NCI-H1417 treated with DMSO at 0.1 percent for 48 hours (cell line): ENCODE measurements around the gene TEP1.
A peak's percentile ranks its signal among the peaks of the same experiment; 100 is the strongest.
"Not testable (repeated sequence)": the region's sequence is repeated elsewhere in the genome, so short reads cannot be mapped to it uniquely, and the experiment has no call there.

ENCODE experiments used
- DNase-seq: peaks from one replicate; lab custom pipeline; 2025; lab: John Stamatoyannopoulos, UW

The TEP1 gene

DNA sequence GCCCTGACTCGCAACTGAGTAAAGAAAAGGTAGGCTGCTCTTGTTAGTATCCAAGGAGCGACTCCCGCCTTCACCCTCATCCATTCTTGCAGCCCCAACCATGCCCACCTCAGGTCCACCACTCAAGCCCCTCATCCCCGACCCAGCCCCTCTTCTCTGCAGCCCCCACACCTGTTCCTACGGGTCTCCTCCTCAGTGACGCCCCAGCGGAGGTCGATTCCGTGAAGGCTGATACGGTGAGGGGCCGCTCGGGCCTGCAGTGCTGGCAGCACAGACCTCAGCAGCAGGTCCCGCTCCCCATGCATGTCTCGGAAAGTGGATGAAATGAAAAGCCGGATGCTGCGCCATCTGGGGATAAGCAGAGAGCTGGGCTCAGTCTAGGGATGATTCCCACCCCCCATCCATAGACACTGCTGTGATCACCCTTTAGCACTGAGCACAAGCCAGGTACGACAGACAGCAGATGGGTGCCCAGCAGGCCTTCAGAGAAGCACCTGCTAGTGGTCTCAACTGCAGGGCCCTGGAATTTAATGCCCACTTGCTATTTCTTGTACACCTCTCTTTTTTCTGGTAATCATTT is 26.9 kb downstream of the TEP1 start:
- no peak for DNase-seq

DNA sequence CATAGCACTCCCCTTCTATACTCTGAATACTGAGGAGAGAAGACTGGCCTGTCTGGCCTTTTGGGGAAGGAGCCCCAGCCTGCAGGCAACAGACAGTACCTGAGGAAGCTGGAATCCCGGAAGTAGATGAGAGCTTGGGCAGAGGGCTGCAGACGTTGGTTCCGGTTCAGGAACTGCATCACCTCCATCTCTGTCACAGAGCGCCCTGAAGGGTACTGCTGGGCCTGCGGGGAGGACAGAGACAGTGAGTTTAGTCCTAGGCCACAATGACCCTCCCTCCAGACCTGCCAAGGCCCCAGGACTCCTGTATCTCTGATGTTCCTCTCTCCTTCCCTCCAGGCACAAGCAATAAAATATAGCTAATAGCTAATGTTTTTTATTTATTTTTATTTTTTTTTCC is 28.4 kb downstream of the TEP1 start:
- DNase-seq = no peak

DNA sequence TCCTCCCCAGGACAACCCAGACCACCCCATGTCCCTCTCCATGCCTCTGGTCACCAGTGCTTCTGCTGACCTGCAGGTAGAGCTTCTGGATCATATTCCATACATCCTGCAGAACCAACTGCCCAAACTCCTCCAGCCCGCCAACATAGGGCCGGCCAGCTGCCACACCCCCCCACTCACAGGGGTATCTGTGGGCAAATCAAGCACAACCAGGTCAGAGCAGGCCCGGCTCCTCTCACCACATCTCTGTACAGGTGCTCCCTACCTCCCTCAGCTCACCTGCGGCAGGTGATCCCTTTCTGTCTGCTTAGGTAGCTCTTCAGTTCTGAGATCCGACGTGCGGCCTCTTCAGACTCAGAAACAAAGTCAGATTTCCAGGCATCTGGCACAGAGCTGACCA is 29.0 kb downstream of the TEP1 start:
- DNase-seq = no peak

DNA sequence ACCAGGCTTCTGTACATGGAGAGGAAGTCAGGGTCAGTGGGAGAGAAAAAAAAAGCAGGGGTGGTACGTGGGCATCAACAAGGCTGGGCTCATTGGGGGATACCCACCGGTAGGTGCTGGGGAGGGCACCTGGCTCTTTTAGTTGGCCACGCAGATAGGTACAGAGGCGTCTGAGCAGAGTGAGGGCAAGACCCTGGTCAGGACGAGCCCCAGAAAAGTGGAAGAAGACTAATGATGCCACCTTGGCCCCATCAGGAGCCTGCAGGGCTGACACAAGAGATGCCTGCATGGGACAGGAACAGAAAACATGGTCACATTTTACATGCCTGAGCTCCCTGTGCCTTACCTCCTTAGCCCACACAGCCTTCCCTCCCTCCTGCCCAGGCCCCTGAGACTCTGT is 29.7 kb downstream of the TEP1 start:
- no peak for DNase-seq

DNA sequence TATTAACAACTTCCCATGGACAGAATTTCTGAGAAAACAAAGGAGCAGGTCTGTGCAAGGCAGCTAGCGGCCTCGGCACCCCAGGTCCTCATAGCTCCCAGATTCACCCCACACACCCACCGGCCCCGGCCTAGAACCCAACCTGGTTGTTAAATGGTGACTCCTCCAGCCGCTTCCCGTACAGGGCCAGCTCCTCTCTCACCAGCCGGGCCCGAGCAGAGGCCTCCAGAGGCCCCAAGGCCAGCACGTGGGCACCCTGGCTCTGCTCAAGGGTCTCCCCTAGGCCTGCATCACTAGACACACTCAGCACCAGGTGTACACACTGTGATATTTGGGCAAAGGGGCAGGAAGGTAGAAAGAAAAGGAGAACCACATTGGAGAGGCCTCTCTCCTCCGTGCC is 30.3 kb downstream of the TEP1 start:
- DNase-seq = no peak

DNA sequence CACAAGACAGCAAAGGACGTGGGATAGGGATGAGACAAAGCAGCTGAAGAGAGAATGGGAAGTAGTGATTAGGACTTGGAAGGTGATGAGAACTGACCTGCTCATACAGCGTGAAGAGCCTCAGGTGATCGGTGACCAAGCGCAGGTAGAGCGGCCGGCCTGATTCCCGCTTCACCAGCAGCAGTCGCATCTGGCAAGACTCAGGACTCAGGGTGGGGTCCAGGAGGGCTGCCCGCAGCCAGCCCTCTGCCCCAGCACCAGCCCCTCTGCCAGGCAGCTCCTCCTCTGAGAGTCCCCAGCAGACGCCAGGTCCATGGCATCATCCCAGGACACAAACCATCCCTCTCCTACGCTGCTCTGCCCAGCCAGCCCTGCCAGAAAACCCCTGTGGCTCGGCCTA is 30.8 kb downstream of the TEP1 start:
- no peak for DNase-seq

DNA sequence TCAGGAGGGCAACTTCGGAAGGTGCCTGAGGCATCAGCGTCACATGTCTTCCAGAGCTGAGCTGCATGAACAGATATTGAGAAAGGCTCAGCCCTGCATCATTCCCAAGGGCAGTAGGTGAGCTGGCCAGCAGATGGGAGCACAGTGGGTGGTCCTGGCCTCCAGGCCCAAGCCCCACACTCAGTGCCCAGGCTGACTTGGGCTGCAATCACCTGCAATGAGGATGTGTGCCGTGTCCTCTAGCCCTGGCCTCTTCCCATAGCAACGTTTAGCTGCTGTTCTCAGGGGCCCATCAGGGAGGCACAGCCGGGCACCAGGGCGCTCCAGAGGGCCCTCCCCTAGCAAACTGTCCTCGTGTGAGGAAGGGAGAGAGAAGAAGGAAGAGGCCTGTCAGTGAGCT is 32.0 kb downstream of the TEP1 start:
- DNase-seq = no peak

DNA sequence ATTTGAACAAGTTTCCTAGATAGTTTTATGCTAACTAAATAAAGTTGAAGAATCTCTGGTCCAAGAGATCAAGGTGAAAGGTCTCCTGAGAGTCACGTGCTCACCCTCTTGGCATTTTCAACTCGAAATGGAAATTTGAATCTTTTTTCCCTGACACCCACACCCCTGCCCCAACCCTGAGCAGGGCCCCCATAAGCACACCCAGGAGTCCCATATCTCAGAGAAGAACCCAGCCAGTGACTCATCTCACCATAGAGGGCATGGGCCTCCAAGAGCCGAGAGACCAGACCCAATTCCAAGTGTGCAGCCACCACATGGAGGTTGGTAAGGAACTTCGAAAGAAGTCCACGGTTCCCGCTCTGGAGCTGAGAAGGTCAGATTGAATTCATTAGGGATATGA is 32.6 kb downstream of the TEP1 start:
- no peak for DNase-seq

DNA sequence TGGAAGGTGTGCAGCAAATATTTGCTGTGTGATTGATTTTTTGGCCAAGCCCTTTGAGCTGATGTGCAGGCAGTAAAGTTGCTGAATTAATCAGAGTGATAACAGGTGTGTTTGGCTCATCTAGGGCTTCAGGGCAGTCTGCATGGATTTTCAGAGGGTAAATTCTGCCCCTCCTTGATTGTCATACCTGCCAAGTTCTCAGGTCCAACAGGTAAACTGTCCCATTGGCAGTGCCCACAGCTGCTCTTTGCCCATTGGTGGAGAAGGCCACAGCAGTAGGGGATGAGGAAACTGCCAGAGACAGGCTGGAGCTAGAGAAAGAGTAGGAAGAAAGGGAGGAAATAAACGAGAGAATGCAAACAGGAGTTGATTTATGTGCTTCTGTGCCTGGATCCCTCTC is 33.6 kb downstream of the TEP1 start:
- no peak for DNase-seq

DNA sequence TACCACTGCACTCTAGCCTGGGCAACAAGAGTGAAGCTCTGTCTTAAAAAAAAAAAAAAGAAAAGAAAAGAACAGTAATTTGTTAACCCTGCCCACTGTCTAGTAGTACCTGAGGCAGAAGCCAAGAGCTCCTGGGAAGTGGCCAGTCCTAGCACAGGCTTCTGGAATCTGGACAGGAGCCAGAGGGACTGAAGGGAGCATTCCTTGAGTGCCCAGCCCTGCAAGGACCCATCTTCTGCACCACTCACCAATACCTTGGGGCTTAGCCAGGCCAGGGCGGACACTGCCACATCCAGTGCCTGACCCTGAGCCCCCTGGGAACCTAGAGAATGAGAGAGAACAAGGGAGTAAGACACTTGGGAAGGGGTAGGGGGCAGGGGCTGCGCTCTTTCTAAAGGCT is 36.1 kb downstream of the TEP1 start:
- no peak for DNase-seq

DNA sequence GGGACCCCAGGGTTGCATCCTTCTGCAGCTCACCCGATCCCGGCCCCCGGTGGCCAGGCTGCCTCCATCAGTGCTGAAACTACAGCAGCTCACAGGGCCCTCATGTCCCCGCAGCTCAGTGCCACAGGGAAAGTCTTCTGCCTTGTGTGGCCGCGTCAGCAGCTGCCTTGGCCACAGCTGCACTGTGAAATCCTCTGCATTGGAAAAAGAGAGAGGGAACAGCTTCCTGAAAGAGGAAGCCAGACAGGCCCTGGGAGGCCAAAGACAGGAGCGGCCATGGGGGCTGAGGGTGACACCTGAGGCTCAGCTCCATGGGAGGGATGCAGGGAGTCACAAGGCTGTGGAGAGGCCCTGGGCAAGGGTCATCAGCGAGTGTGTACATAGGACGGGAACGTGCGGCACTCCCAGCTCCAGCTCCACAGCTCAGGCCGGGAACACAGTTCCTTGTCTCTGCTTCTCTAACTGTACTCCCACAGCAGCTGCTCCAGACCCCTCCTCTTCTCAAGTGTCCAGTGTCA is 37.2 kb downstream of the TEP1 start:
- DNase-seq = no peak

DNA sequence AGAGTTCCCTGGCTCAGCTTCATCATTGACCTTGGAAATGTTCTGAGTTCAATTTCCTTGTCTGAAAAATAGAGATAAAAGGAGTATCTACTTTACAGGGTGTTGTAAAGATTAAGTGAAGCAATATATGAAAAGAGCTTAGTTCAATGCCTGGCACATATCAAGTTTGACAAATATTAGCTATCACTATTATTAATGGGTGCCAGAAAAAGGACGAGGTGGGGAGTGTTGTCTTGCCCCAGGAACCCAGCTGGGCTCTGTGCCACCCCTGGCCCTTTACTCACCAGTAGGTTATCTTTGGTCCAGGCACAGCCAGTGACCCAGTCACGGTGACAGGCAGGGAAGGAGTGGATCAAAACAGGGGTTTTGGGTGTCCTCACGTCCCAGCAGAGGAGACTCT is 37.8 kb downstream of the TEP1 start:
- no peak for DNase-seq

DNA sequence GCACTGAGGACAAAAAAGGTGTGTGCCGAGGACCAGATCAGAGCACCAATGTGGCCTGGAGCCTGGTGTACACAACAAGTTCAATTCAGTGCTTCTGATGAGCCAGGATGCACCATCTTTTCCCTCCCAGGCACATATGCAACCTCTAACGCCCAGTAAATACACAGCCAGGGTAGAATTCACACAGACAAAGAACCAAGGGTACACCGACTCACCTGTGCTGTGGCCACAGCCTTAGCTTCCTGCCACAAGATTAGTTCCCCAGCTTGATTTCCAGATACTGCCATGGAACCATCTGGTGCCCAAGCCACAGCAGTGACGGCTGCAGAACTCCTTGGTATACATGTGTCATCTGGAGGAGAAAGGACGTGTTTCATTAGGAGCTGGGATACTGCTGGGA is 40.5 kb downstream of the TEP1 start:
- no peak for DNase-seq

DNA sequence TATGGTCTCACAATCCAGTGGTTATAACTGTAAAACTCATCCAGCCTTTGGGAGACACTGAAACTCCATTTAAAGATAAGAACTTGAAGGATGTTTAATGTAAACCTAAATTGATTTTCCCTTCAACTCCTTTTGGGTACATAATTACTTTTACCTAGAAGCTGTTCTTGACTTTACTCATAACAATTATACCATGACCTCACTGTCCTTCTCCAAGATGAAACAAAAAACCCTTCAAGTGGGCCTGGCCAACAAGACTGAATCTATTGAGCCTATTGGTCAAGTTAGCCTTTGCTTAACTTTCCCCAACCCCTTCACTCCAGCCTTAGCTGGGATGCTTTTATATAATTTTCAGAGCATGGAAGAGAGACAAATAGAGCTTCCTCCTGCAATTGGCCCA is 47.4 kb downstream of the TEP1 start:
- no peak for DNase-seq

DNA sequence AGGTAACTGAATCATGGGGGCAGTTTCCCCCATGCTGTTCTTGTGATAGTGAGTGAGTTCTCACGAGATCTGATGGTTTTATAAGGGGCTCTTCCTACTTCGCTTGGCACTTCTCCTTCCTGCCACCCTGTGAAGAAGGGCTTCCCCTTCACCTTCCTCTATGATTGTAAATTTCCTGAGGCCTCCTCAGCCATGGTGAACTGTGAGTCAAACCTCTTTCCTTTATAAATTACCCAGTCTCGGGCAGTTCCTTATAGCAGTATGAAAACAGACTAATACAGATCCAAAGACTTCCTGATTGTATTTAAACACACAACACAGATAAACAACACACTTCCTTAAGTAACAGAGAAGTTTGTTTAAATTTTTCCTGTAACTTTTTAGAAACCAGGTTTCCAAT is 54.8 kb downstream of the TEP1 start:
- not testable (repeated sequence) for DNase-seq

DNA sequence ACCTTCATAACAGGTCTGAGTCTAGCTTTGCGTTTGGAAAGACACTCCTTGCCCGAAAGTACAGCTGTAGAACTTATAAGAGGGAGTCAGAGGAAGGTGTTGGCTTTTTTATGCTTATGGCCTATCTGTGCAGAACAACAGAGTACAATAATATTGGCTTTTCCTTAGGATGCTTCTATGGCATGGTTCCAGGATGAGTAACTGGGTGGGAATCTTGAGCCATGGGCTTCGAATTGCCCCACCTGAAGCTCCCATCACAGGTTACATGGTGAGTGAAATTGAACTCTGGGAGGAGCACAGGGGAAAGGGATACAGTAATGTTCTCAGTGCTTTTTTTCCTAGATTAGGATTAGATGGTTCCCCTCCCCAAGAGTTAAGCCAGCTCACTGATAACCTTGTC is 56.9 kb downstream of the TEP1 start:
- DNase-seq = no peak

DNA sequence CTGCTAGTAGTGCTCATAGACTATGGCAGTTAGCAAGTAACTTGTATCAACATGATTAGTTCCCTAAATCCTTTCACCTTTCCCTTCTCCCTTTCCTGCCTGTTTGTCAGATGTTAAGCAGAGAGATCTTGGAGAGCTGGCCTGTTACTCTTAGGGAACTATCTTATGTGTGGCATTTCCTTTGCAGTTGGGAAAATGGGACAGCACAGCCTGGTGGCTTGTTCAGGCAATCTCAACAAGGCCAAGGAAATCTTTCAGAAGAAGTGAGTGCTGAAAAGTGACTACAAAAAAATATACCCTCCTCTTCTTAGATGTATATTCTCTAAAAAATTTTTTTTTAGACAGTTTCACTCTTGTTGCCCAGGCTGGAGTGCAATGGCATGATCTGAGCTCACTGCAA is 62.4 kb downstream of the TEP1 start:
- no peak for DNase-seq

DNA sequence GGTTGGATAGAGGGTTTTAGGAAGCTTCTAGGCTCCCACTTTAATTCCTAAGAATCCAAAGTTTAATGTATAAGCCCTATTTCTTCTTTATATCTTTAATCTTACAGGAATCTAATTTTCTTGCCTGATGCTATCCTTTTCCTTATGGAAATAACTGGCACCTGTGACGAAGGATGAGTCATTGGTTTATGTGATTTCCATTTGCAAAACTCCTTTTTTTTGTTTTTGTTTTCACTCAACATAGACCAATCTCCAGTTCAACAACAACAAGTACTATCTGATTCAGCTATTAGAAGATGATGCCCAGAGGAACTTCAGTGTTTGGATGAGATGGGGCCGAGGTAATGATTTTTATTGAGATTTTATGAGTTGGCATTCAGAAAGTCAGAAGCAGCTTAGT is 63.0 kb downstream of the TEP1 start:
- no peak for DNase-seq

DNA sequence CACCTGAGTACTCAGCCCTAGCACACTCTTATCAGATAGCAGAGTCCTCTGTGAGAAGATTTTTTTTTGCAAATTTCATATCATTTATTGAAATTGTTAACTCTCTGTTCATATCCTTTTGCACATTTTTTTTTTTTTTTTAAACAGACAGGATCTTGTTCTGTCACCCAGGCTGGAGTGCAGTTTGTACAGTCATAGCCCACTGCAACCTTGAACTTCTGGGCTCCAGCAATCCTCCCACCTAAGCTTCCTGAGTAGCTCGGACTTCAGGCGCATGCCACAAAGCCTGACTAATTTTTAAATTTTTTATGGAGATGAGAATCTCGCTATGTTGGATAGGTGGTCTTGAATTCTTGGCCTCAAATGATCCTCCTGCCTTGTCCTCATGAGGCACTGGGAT is 65.6 kb downstream of the TEP1 start:
- no peak for DNase-seq

DNA sequence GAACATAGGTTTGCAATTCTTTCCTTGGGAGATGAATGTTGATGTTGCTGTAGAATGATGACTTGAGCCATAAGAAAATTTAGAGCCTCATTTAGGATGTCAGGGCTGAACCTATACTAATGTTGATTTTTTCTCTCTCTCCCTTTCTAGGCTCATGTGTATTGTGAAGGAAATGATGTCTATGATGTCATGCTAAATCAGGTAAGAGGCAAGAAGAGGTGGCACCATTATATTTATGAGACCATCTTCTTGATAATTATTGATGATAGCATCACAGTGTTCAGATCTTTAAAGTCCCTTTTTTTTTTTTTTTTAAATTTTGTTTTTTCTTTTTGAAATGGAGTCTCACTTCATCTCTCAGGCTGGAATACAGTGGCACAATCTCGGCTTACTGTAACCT is 66.6 kb downstream of the TEP1 start:
- DNase-seq = no peak

DNA sequence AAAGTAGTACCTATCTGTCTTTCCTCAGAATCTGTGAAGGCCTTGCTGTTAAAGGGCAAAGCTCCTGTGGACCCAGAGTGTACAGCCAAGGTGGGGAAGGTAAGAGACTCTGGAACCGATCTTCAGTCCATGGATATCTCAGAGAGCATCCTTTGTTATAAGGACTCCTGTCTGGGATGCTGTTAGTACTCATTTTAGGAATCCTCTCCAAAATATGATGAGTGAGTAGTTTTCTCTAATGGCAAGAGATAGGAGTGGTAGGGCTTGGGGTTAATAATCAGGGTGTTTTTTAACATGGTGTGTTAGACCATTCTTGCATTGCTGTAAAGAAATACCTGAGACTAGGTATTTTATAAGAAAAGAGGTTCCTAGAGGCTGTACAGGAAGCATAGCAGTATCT is 67.9 kb downstream of the TEP1 start:
- DNase-seq = no peak

DNA sequence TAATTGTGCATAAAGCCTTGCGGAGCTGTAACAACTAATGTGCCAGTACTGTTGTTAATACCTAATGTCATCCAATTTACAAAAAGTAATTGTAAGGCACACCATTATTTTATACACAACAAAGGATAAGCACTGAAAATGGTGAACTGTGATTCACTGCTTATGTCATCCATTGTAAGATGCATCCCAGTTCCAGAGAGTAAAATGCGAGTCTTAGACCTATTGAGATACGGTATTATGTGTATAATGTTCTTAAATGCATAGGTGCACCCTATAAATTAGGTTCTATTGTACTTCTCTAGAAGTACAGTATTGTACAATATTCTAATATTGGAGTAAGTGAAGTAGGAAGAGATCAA is 69.5 kb downstream of the TEP1 start:
- DNase-seq = no peak

DNA sequence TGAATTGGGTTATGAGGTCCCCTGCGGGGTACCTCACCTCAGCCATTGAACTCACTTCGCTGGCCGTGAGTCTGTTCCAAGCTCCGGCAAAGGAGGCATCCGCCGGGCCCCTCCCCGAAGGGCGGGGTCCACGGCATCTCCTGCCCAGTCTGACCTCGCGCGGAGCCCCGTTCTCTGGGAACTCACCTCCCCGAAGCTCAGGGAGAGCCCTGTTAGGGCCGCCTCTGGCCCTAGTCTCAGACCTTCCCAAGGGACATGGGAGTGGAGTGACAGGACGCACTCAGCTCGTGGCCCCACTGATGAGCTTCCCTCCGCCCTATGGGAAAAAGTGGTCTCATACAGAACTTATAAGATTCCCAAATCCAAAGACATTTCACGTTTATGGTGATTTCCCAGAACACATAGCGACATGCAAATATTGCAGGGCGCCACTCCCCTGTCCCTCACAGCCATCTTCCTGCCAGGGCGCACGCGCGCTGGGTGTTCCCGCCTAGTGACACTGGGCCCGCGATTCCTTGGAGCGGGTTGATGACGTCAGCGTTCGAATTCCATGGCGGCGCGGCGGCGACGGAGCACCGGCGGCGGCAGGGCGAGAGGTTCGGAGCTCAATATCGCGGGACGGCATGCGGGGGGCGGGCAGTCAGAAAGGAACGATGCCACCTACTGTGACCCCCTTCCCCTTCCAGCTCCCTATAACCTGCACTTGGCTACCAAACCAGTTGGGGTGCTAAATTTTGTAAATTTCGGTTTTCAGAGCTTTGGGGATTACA is 70.0 kb downstream of the TEP1 start, which contains the start of gene PARP2:
TSS of gene PARP2 (plus strand) at position 544 of the 770 bp plus-strand sequence. CDS start at position 551, 7 bp downstream.
- DNase-seq = peak; percentile 99

DNA sequence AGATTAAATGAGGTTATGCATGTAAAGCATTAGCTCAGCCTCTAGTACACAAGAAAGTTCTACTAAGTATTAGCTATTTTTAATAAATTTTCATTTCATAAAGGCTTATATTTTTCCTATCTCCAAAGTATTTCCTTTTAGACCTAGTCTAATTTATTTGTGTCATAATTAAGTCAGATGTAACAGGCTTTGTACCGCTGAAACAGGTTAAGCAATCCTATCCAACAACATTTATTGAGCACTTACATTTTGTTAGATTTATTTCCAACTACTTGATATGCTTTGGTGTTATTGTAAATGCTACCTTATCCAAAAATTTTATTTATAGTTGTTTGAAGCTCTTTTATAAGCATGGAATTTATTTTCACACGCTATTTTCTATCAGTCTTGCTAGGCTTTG is 71.7 kb downstream of the TEP1 start:
- no peak for DNase-seq
